ENCODE data around the gene GLDN. TPM values are rescaled to one million over a fixed set of nuclear protein-coding genes. Genes with fewer than 3 reads are reported as not detected.

The GLDN gene
- polyA plus RNA-seq, 1 donor from 2014 or later: 0.58 TPM

DNA sequence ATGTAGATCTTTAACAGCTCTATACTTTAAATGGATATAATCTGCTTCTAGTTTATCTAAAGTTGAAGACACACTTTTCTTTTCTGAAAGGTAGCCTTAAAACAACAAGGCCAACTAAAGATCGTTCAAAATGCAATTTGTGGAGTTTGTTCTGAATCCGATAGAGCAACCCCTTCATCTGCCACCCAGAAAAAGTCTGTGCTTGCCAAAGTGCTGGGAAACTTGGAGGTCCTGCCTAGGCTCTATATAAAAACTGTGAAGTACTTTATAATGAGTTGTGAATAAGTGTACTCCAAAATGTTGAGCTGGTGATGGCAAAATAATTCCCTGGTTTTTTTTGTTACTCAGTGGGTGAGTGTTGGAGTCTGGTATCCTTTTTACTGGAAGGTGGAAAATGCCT lies 12.5 kb downstream of the GLDN start:
- Histone ChIP-seq H3K36me3 (ENCODE audit: insufficient read depth, low read length) (no peaks in the 10 kb centered on the region), H3F3A (ENCODE audit: insufficient read depth, low read length, poor library complexity, severe bottlenecking) (no peaks in the 10 kb centered on the region), H3K4me2 (ENCODE audit: low read length) (no peak overlapping the region), H3K27ac (ENCODE audit: low read length) (no peak overlapping the region), H4K20me1 (ENCODE audit: insufficient read depth) (no peaks in the 10 kb centered on the region), H3K9me2 (ENCODE audit: insufficient read depth, low read length) (no peaks in the 10 kb centered on the region), H3K9ac (ENCODE audit: low read length) (no peak overlapping the region), H3K4me3 (ENCODE audit: low read length) (no peak overlapping the region), H3K27me3 (ENCODE audit: insufficient read depth, low read depth, low read length) (no peaks in the 10 kb centered on the region), H2AFZ (ENCODE audit: low read depth, low read length) (no peak overlapping the region), H3K79me2 (replicated peaks; ENCODE audit: insufficient read depth, low read length) (no peaks in the 10 kb centered on the region), H3K9me3 (ENCODE audit: low read length) (no peaks in the 10 kb centered on the region)
- TF ChIP-seq, protein P1, sequence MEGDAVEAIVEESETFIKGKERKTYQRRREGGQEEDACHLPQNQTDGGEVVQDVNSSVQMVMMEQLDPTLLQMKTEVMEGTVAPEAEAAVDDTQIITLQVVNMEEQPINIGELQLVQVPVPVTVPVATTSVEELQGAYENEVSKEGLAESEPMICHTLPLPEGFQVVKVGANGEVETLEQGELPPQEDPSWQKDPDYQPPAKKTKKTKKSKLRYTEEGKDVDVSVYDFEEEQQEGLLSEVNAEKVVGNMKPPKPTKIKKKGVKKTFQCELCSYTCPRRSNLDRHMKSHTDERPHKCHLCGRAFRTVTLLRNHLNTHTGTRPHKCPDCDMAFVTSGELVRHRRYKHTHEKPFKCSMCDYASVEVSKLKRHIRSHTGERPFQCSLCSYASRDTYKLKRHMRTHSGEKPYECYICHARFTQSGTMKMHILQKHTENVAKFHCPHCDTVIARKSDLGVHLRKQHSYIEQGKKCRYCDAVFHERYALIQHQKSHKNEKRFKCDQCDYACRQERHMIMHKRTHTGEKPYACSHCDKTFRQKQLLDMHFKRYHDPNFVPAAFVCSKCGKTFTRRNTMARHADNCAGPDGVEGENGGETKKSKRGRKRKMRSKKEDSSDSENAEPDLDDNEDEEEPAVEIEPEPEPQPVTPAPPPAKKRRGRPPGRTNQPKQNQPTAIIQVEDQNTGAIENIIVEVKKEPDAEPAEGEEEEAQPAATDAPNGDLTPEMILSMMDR (IDR thresholded peaks at IDR 0.05; ENCODE audit: poor library complexity, severe bottlenecking): no peak
- TF ChIP-seq, protein P2, sequence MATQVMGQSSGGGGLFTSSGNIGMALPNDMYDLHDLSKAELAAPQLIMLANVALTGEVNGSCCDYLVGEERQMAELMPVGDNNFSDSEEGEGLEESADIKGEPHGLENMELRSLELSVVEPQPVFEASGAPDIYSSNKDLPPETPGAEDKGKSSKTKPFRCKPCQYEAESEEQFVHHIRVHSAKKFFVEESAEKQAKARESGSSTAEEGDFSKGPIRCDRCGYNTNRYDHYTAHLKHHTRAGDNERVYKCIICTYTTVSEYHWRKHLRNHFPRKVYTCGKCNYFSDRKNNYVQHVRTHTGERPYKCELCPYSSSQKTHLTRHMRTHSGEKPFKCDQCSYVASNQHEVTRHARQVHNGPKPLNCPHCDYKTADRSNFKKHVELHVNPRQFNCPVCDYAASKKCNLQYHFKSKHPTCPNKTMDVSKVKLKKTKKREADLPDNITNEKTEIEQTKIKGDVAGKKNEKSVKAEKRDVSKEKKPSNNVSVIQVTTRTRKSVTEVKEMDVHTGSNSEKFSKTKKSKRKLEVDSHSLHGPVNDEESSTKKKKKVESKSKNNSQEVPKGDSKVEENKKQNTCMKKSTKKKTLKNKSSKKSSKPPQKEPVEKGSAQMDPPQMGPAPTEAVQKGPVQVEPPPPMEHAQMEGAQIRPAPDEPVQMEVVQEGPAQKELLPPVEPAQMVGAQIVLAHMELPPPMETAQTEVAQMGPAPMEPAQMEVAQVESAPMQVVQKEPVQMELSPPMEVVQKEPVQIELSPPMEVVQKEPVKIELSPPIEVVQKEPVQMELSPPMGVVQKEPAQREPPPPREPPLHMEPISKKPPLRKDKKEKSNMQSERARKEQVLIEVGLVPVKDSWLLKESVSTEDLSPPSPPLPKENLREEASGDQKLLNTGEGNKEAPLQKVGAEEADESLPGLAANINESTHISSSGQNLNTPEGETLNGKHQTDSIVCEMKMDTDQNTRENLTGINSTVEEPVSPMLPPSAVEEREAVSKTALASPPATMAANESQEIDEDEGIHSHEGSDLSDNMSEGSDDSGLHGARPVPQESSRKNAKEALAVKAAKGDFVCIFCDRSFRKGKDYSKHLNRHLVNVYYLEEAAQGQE (IDR thresholded peaks at IDR 0.05; ENCODE audit: borderline replicate concordance): no peak
- TF ChIP-seq EP300 (conservative IDR thresholded peaks at IDR 0.05; ENCODE audit: poor library complexity, severe bottlenecking) (no peak), EZH2 (IDR thresholded peaks at IDR 0.05; ENCODE audit: borderline replicate concordance, insufficient read depth, low read length, poor library complexity, severe bottlenecking) (no peak), MXI1 (conservative IDR thresholded peaks at IDR 0.05; ENCODE audit: poor library complexity, severe bottlenecking) (no peak), TAF1 (IDR thresholded peaks at IDR 0.05; ENCODE audit: low read depth) (no peak), POLR2AphosphoS5 (IDR thresholded peaks at IDR 0.05) (no peak), RAD21 (conservative IDR thresholded peaks at IDR 0.05) (no peak), SMC3 (conservative IDR thresholded peaks at IDR 0.05; ENCODE audit: poor library complexity) (no peak)

DNA sequence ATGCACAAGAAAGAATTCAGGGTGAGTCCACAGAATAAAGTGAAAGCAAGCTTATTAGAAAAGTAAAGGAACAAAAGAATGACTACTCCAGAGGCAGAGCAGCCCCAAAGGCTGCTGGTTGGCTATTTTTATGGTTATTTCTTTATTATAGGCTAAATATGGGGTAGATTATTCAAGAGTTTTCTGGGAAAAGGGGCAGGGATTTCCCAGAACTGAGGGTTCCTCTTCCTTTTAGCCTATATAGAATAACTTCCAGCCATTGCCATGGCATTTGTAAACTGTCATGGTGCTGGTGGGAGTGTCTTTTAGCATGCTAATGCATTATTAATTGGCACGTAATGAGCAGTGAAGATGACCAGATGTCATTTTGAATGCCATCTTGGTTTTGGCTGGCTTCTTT lies 13.6 kb downstream of the GLDN start:
- Histone ChIP-seq H3F3A (ENCODE audit: insufficient read depth, low read length, poor library complexity, severe bottlenecking) (no peaks in the 10 kb centered on the region), H2AFZ (ENCODE audit: low read depth, low read length) (no peak overlapping the region), H3K9me3 (ENCODE audit: low read length) (no peaks in the 10 kb centered on the region), H3K4me2 (ENCODE audit: low read length) (no peak overlapping the region), H3K27me3 (ENCODE audit: insufficient read depth, low read depth, low read length) (no peaks in the 10 kb centered on the region), H3K79me2 (replicated peaks; ENCODE audit: insufficient read depth, low read length) (no peaks in the 10 kb centered on the region), H3K9ac (ENCODE audit: low read length) (no peak overlapping the region), H3K27ac (ENCODE audit: low read length) (no peak overlapping the region), H3K36me3 (ENCODE audit: insufficient read depth, low read length) (no peaks in the 10 kb centered on the region), H3K4me3 (ENCODE audit: low read length) (no peak overlapping the region), H4K20me1 (ENCODE audit: insufficient read depth) (no peaks in the 10 kb centered on the region), H3K9me2 (ENCODE audit: insufficient read depth, low read length) (no peaks in the 10 kb centered on the region)
- TF ChIP-seq RAD21 (conservative IDR thresholded peaks at IDR 0.05) (no peak), EP300 (conservative IDR thresholded peaks at IDR 0.05; ENCODE audit: poor library complexity, severe bottlenecking) (no peak), EZH2 (IDR thresholded peaks at IDR 0.05; ENCODE audit: borderline replicate concordance, insufficient read depth, low read length, poor library complexity, severe bottlenecking) (no peak), MXI1 (conservative IDR thresholded peaks at IDR 0.05; ENCODE audit: poor library complexity, severe bottlenecking) (no peak), POLR2AphosphoS5 (IDR thresholded peaks at IDR 0.05) (no peak), TAF1 (IDR thresholded peaks at IDR 0.05; ENCODE audit: low read depth) (no peak)
- TF ChIP-seq, protein P2 (IDR thresholded peaks at IDR 0.05; ENCODE audit: borderline replicate concordance): no peak

Data from neural cell (in vitro differentiated cells).